ENCODE data around the gene VIL1.

The VIL1 gene

GRCh38 chr2:218418717-218419458, at the start of gene VIL1:
Gene VIL1, plus strand, starts transcription at chr2:218419123. Its CDS starts 4,656 bp downstream, at chr2:218423779.
- Histone ChIP-seq H3K27me3 (replicated peaks; ENCODE audit: control insufficient read depth, insufficient read depth, low read length) (peaks cover 18% of the 10 kb centered on the region), H3K9me3 (ENCODE audit: control insufficient read depth, low read length) (no peaks in the 10 kb centered on the region), H3K36me3 (ENCODE audit: control insufficient read depth, insufficient read depth, low read length, severe bottlenecking) (no peaks in the 10 kb centered on the region), H3K9ac (ENCODE audit: low read length) (no peak within 1 kb of the TSS), H3K4me3 (ENCODE audit: low read length) (no peak within 1 kb of the TSS), H3K4me1 (ENCODE audit: control insufficient read depth, insufficient read depth, low read length) (no peaks in the 10 kb centered on the region)
- no peak for DNase-seq (ENCODE audit: low read depth)

DNA sequence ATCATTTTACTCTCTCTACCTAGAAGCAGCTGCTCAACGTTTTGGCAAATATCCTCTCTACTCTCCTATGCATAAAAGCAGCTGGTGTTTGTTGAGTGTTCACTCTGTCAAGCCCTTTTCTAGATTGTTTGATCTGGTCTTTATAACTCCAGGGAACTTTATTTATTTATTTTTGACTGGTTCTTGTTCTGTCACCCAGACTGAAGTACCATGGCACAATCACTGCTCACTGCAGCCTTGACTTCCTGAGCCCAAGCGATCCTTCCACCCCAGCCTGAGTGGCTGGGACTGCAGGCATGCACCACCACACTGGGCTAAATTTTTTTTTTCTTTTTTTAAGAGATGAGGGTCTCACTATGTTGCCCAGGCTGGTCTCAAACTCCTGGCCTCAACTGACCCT, 49.6 kb upstream of the VIL1 start:
- no peaks in the 10 kb centered on the region for H3K36me3 ChIP-seq (ENCODE audit: control insufficient read depth, insufficient read depth, low read length, severe bottlenecking)
- H3K27me3 ChIP-seq (replicated peaks; ENCODE audit: control insufficient read depth, insufficient read depth, low read length) = no peaks in the 10 kb centered on the region
- no peak for DNase-seq (ENCODE audit: low read depth)
- no peak overlapping the region for H3K4me3 ChIP-seq (ENCODE audit: low read length)
- peaks cover 8% of the 10 kb centered on the region for H3K9me3 ChIP-seq (ENCODE audit: control insufficient read depth, low read length)
- no peak overlapping the region for H3K9ac ChIP-seq (ENCODE audit: low read length)
- H3K4me1 ChIP-seq (ENCODE audit: control insufficient read depth, insufficient read depth, low read length) = peaks cover 28% of the 10 kb centered on the region

- H3K9ac ChIP-seq (ENCODE audit: low read length) = peak overlapping the region; percentile 36
- no peak overlapping the region for H3K4me3 ChIP-seq (ENCODE audit: low read length)
- peaks cover 35% of the 10 kb centered on the region for H3K4me1 ChIP-seq (ENCODE audit: control insufficient read depth, insufficient read depth, low read length)
- peaks cover 8% of the 10 kb centered on the region for H3K9me3 ChIP-seq (ENCODE audit: control insufficient read depth, low read length)
- H3K27me3 ChIP-seq (replicated peaks; ENCODE audit: control insufficient read depth, insufficient read depth, low read length) = no peaks in the 10 kb centered on the region
- peak; percentile 62 for DNase-seq (ENCODE audit: low read depth)
- no peaks in the 10 kb centered on the region for H3K36me3 ChIP-seq (ENCODE audit: control insufficient read depth, insufficient read depth, low read length, severe bottlenecking)
These were observed 48.4 kb upstream of the VIL1 start for GRCh38 chr2:218370410-218371063.

DNA sequence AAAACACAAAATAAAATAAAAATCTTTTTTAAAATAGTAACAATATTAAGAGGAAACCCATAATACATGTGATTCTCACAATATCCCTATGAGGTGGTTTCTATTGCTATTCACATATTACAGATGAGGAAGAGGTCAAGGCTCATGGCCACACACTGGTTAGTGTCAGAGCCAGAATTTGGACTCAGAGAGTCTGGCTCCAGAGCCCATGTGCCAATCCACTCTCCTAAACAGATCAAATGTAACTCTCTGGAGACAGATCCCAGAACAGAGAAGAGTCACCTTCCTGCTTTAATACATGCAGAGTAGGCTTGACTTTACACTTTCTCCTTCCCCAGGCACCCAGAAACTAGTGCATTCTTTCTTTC, 47.0 kb upstream of the VIL1 start:
- DNase-seq (ENCODE audit: low read depth) = no peak
- Histone ChIP-seq H3K4me3 (ENCODE audit: low read length) (no peak overlapping the region), H3K9me3 (ENCODE audit: control insufficient read depth, low read length) (peaks cover 2% of the 10 kb centered on the region), H3K9ac (ENCODE audit: low read length) (no peak overlapping the region), H3K36me3 (ENCODE audit: control insufficient read depth, insufficient read depth, low read length, severe bottlenecking) (no peaks in the 10 kb centered on the region), H3K4me1 (ENCODE audit: control insufficient read depth, insufficient read depth, low read length) (peaks cover 35% of the 10 kb centered on the region), H3K27me3 (replicated peaks; ENCODE audit: control insufficient read depth, insufficient read depth, low read length) (no peaks in the 10 kb centered on the region)

DNA sequence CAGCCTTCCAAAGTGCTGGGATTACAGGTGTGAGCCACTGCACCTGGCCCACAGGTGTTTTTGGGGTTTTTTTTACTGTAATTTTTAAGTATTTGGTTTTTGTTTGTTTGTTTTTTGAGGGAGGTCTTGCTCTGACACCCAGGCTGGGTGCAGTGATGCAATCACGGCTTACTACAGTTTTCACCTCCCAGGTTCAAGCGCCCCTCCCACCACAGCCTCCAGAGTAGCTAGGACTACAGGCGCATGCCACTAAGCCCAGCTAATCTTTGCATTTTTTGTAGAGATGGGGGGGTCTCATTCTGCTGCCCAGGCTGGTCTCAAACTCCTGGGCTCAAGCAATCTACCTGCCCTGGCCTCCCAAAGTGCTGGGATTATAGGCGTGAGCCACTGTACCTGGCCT, 44.1 kb upstream of the VIL1 start:
- no peak overlapping the region for H3K4me3 ChIP-seq (ENCODE audit: low read length)
- H3K4me1 ChIP-seq (ENCODE audit: control insufficient read depth, insufficient read depth, low read length) = peaks cover 27% of the 10 kb centered on the region
- no peaks in the 10 kb centered on the region for H3K36me3 ChIP-seq (ENCODE audit: control insufficient read depth, insufficient read depth, low read length, severe bottlenecking)
- no peaks in the 10 kb centered on the region for H3K9me3 ChIP-seq (ENCODE audit: control insufficient read depth, low read length)
- no peak for DNase-seq (ENCODE audit: low read depth)
- no peaks in the 10 kb centered on the region for H3K27me3 ChIP-seq (replicated peaks; ENCODE audit: control insufficient read depth, insufficient read depth, low read length)
- no peak overlapping the region for H3K9ac ChIP-seq (ENCODE audit: low read length)

GRCh38 chr2:218375212-218375611, 43.7 kb upstream of the VIL1 start:
- Histone ChIP-seq H3K4me3 (ENCODE audit: low read length) (no peak overlapping the region), H3K36me3 (ENCODE audit: control insufficient read depth, insufficient read depth, low read length, severe bottlenecking) (no peaks in the 10 kb centered on the region), H3K4me1 (ENCODE audit: control insufficient read depth, insufficient read depth, low read length) (peaks cover 23% of the 10 kb centered on the region), H3K9ac (ENCODE audit: low read length) (no peak overlapping the region), H3K27me3 (replicated peaks; ENCODE audit: control insufficient read depth, insufficient read depth, low read length) (no peaks in the 10 kb centered on the region), H3K9me3 (ENCODE audit: control insufficient read depth, low read length) (no peaks in the 10 kb centered on the region)
- DNase-seq (ENCODE audit: low read depth) = peak; percentile 81

DNA sequence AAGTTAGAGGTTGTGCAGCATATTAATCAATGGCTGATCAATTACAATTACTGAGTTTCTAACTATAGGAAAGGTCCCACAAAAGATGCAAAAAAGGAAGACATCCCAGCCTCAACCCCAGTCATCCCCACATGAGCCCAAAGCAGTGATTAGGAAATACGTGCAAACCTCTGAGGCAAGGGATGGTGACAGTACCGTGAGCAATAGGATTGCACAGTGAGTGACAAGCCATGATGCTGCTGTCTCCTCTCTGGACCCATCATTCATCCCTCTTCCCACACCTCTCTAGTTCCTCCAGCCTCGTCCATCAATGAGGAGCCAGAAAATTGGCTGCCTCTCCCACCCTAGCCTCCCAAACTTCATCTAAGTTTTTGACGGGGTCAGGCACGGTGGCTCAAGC, 40.9 kb upstream of the VIL1 start:
- Histone ChIP-seq H3K4me1 (ENCODE audit: control insufficient read depth, insufficient read depth, low read length) (peaks cover 7% of the 10 kb centered on the region), H3K9ac (ENCODE audit: low read length) (no peak overlapping the region), H3K27me3 (replicated peaks; ENCODE audit: control insufficient read depth, insufficient read depth, low read length) (peaks cover 16% of the 10 kb centered on the region), H3K4me3 (ENCODE audit: low read length) (no peak overlapping the region), H3K36me3 (ENCODE audit: control insufficient read depth, insufficient read depth, low read length, severe bottlenecking) (no peaks in the 10 kb centered on the region), H3K9me3 (ENCODE audit: control insufficient read depth, low read length) (no peaks in the 10 kb centered on the region)
- DNase-seq (ENCODE audit: low read depth) = no peak

DNA sequence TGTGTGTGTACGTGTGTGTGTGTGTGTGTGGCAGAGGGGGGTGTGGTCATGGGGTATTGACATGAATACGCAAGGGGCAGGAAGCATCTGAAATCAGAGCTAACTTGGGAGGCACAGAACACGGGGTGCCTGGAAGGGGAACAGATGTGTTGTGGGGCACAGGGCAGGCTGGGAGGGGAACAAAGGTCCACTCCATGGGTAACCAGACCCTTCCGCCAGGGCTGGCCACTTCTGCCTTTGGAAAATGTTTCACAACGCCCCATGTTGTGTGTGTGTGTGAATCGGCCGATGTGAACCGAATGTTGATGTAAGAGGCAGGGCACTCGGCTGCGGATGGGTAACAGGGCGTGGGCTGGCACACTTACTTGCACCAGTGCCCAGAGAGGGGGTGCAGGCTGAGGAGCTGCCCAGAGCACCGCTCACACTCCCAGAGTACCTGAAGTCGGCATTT, 37.0 kb upstream of the VIL1 start, which contains the start of gene SLC11A1:
Gene SLC11A1, plus strand, starts transcription at position 358 of the 451 bp plus-strand sequence. CDS start 96 bp downstream, outside the sequence.
- H3K9me3 ChIP-seq (ENCODE audit: control insufficient read depth, low read length) = no peaks in the 10 kb centered on the region
- H3K36me3 ChIP-seq (ENCODE audit: control insufficient read depth, insufficient read depth, low read length, severe bottlenecking) = no peaks in the 10 kb centered on the region
- no peak within 1 kb of the TSS for H3K9ac ChIP-seq (ENCODE audit: low read length)
- no peak for DNase-seq (ENCODE audit: low read depth)
- H3K4me3 ChIP-seq (ENCODE audit: low read length) = no peak within 1 kb of the TSS
- peaks cover 25% of the 10 kb centered on the region for H3K27me3 ChIP-seq (replicated peaks; ENCODE audit: control insufficient read depth, insufficient read depth, low read length)
- H3K4me1 ChIP-seq (ENCODE audit: control insufficient read depth, insufficient read depth, low read length) = no peaks in the 10 kb centered on the region

DNA sequence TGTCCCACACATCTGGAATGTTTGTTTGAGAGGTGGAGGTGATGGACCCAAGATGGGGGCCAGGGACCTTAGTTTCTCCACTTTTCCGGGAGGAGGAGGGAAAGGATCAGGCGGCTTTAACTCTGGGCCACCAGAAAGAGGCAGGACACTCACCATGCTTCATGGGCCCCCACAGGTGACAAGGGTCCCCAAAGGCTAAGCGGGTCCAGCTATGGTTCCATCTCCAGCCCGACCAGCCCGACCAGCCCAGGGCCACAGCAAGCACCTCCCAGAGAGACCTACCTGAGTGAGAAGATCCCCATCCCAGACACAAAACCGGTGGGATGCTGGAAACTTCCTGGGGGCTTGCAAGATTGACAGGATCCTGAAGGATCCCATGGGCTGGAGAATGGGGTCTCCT, 36.1 kb upstream of the VIL1 start:
- H3K9ac ChIP-seq (ENCODE audit: low read length) = no peak overlapping the region
- no peaks in the 10 kb centered on the region for H3K9me3 ChIP-seq (ENCODE audit: control insufficient read depth, low read length)
- no peak overlapping the region for H3K4me3 ChIP-seq (ENCODE audit: low read length)
- no peaks in the 10 kb centered on the region for H3K36me3 ChIP-seq (ENCODE audit: control insufficient read depth, insufficient read depth, low read length, severe bottlenecking)
- DNase-seq (ENCODE audit: low read depth) = no peak
- H3K27me3 ChIP-seq (replicated peaks; ENCODE audit: control insufficient read depth, insufficient read depth, low read length) = peaks cover 33% of the 10 kb centered on the region
- H3K4me1 ChIP-seq (ENCODE audit: control insufficient read depth, insufficient read depth, low read length) = no peaks in the 10 kb centered on the region

- H3K4me3 ChIP-seq (ENCODE audit: low read length) = no peak overlapping the region
- no peak for DNase-seq (ENCODE audit: low read depth)
These were observed 34.9 kb upstream of the VIL1 start for GRCh38 chr2:218383892-218384519.

DNA sequence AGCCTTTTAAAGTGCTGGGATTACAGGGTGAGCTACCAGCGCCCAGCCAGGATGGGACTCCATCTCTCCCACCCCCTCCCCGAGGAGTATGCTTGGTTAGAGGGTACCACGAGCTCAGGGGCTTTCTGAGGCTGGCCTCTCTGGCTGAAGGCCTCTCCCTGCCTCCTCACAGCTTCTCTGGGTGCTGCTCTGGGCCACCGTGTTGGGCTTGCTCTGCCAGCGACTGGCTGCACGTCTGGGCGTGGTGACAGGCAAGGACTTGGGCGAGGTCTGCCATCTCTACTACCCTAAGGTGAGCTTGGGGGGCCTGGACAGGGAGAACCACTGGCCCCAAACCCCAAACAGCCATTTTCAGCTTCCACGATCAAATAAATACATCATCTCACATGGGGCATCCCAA, 33.9 kb upstream of the VIL1 start:
- Histone ChIP-seq H3K27me3 (replicated peaks; ENCODE audit: control insufficient read depth, insufficient read depth, low read length) (peaks cover 35% of the 10 kb centered on the region), H3K4me3 (ENCODE audit: low read length) (no peak overlapping the region), H3K9ac (ENCODE audit: low read length) (no peak overlapping the region), H3K36me3 (ENCODE audit: control insufficient read depth, insufficient read depth, low read length, severe bottlenecking) (no peaks in the 10 kb centered on the region), H3K4me1 (ENCODE audit: control insufficient read depth, insufficient read depth, low read length) (no peaks in the 10 kb centered on the region), H3K9me3 (ENCODE audit: control insufficient read depth, low read length) (no peaks in the 10 kb centered on the region)
- no peak for DNase-seq (ENCODE audit: low read depth)

More at GRCh38 chr2:218383892-218384519, 34.9 kb upstream of the VIL1 start:
- Histone ChIP-seq H3K4me1 (ENCODE audit: control insufficient read depth, insufficient read depth, low read length) (no peaks in the 10 kb centered on the region), H3K27me3 (replicated peaks; ENCODE audit: control insufficient read depth, insufficient read depth, low read length) (peaks cover 35% of the 10 kb centered on the region), H3K9me3 (ENCODE audit: control insufficient read depth, low read length) (no peaks in the 10 kb centered on the region), H3K9ac (ENCODE audit: low read length) (no peak overlapping the region), H3K36me3 (ENCODE audit: control insufficient read depth, insufficient read depth, low read length, severe bottlenecking) (no peaks in the 10 kb centered on the region)

Measured in adipocyte (in vitro differentiated cells).